Stimulated activated CD4-positive, alpha-beta T cell treated with anti-CD3 and anti-CD28 coated beads, Interleukin-4, amount 100 ng/mL, for 24 hours (primary cell): ENCODE measurements around the gene STON2.
"Not testable (repeated sequence)": the region's sequence is repeated elsewhere in the genome, so short reads cannot be mapped to it uniquely, and the experiment has no call there.

Source experiments
- DNase-seq: peaks from one replicate; pipeline ENCODE4 v3.0.0-alpha.2; 2020

The STON2 gene

DNA sequence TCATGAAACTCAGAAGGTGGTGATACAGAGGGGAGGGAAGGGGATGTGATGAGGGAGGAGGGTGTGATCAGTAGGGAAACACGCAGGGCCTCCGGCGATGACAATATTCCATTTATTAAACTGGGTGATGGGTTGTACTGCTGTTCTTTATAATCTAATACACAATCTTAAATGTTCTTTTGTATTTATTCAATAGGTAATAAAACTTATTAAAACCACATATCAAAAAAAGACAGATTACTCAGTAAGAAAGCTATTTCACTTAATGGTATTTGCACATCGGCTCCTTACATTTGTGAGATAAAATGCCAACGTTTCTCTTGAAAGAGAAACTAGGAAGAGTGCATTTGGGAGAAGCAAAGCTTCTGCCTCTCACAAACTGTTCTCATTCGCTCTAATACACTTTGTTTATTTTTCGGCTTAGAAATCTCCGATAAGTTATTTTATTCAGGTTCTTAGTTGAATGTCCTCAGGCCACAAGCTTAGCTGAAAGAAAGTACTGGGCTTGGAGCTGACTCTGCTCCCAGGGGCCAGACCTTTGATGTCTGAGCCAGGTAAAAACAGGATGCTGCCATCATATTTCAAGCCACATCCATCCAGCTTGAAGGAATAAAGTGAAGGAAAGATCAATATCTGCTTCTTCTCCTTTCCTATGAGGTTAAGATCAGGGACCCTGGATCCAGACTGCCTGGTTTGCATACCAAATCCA lies 17.5 kb downstream of the STON2 start:
- DNase-seq, result no peak

- not testable (repeated sequence) for DNase-seq
Observed at GRCh38 chr14:81380009-81380408, 20.1 kb downstream of the STON2 start.

GRCh38 chr14:81371802-81372201 lies 28.3 kb downstream of the STON2 start:
- DNase-seq, result no peak

GRCh38 chr14:81367563-81367962 lies 32.6 kb downstream of the STON2 start:
- no peak for DNase-seq

DNA sequence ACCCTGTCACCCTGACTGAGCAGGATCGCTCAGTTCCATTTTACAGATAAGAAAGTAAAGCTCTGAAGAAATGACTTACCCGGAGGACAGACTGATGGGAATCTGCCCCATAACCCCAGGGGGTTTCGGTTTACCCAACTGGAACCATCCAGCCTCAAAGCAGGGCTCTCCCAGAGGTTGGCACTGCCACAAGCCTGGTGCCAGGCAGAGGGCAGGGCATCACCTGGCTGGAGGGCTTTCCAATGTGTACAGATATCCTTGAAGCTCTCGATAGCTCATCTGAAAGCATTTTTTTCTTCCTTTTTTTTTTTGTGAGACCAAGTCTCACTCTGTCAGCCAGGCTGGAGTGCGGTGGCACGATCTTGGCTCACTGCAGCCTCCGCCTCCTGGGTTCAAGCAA lies 33.2 kb downstream of the STON2 start:
- DNase-seq, result no peak

DNA sequence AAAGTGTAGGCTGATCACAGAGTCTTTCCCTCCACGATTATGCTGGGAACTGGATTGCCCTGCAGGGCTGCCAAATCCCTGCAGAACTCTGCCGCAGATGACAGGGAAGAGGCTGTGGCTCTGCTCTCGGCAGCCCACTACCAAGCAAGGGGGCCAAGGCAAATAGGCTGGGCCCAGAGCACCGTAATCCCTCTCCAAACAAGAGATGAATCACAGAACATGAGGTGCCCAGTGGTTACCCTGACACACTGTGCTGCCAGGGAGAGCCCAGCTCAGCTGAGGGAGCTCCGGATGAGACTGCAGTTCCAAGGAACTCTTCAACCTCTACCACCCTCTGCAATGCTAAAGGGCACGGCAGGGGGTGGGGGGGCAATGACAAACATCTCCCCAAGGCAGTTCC lies 33.9 kb downstream of the STON2 start:
- no peak for DNase-seq

- no peak for DNase-seq
Observed at GRCh38 chr14:81363746-81364378, 36.3 kb downstream of the STON2 start.

DNA sequence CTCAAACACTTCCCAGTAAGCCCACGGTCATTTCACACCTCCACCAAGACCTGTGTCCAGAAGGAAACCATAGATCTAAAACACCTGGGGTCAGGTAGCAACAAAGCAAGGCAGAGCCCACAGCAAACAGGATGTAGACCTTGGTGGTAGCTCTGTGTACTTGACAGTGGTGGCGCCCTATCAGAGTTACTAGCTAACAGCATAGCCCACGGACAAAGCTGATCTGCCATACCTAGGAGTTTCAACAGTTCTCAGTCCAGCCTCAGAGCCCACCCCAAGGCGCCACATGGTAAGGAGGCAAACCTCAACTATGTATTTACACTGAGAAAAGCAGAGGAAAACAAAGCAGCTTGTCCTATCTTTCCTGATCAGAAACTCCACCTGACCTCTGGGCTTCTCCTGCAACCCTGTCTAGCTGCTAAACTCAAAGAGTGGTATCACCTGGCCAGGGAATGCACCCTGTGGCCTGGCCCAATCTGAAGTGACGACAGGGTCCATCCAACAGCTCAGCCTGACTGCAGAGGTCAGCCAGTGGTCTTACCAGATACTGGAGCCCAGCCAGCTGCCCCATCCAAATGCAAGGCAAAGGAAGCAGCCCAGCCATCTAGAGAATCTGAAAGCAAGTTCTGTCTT lies 46.3 kb downstream of the STON2 start:
- no peak for DNase-seq

GRCh38 chr14:81352413-81352812 lies 47.7 kb downstream of the STON2 start:
- DNase-seq, result no peak

- no peak for DNase-seq
Observed at GRCh38 chr14:81351205-81351604, 48.9 kb downstream of the STON2 start.

- DNase-seq, result no peak
Observed at GRCh38 chr14:81350344-81351130, 49.6 kb downstream of the STON2 start.

GRCh38 chr14:81348061-81348460 lies 52.1 kb downstream of the STON2 start:
- no peak for DNase-seq

GRCh38 chr14:81345781-81346180 lies 54.3 kb downstream of the STON2 start:
- DNase-seq, result no peak

GRCh38 chr14:81344481-81345160 lies 55.5 kb downstream of the STON2 start:
- DNase-seq, result no peak

DNA sequence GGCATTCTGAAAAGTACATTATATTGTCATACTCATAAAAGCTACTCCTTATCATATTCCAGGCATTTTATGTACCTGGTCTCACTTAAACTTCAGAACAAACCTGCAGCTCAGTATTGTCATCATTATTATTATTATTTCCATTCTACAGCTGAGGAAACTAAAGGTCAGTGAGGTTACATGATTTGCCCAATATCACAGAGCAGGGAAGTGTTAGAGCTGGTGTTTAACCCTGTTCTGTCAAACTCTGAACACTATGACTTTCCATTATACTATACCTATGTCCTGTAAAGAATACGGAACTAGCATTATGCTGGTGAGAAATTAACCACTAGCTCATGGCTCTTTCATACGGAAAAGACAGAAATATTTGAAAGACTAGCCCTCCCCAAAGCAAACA lies 56.4 kb downstream of the STON2 start:
- DNase-seq, result no peak

- DNase-seq, result no peak
Observed at GRCh38 chr14:81342850-81343580, 57.1 kb downstream of the STON2 start.

DNA sequence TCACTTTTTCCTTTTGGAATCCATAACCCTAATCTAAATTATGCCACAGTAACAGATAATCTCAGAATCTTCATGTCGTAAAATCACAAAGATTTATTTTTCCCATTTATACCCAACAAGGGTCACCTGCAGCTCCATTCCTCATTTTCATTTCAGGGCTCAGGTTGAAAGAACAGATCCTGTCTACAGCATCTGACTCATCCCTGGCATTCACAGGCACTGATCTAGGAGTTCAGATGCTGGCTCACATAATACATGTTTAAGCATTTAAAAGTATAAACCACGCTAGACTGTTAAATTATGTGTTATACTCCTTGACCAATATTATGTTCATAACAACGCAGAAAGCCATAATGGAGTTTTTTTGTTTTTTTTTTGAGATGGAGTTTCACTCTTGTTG lies 58.3 kb downstream of the STON2 start:
- no peak for DNase-seq

GRCh38 chr14:81341370-81341769 lies 58.8 kb downstream of the STON2 start:
- no peak for DNase-seq

DNA sequence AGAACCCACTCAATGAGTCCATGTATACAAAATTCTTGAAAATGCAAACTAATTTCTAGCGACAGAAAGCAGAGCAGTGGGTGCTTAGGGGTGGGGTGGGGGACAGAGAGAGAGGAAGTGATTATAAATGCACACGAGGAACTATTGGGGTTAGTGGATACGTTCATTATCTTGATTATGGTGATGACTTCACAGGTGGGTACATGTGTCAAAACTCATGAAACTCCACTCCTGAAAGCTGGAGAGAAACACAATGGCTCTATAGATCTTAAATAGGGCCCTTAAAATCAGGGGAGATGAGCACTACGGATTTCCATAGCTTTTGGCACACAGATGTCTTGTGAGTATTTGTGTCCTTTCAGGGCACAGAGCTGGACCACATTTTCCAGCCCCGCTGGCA lies 59.9 kb downstream of the STON2 start:
- no peak for DNase-seq

DNA sequence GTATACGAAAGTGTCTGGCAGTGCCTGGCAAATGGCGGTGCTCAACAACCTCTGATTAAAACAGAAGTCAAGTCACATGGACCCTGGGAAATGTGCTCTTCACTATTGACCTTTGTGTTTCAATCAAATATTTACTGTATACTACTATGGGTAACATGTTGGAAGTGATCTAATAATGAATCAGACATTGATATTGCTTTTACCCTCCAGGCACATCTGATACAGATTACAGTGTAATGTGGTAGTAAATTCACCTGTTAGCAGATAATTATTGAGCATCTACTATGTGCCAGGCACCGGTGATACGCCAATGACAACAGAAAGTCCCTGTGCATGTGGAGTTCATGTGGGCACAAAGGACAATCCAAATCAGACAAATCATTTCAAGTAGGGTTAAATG lies 63.1 kb downstream of the STON2 start:
- no peak for DNase-seq

GRCh38 chr14:81336009-81336408 lies 64.1 kb downstream of the STON2 start:
- no peak for DNase-seq

DNA sequence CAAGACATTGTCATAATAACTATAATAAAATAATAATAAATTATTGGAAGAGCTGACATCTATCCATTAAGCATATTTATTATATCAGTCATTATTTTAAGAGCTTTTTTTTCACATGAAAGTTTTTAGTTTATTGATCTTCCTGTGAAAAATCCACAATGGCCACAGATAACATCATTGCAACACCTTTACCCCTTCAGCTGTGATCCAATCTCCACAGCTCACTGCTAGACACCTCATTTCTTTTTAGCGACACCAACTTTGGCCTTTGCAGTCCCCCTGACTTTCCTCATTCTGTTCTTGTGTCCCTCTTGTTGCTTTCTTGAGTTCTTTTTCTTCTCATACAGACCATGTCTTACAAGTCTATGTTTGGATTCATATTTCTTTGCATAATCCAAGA lies 67.4 kb downstream of the STON2 start:
- no peak for DNase-seq
